Glutamatergic neuron (in vitro differentiated cells): ENCODE measurements around the gene ZNF860. TPM values are rescaled to one million over a fixed set of nuclear protein-coding genes. Genes with fewer than 3 reads are reported as not detected.

ENCODE experiments used
- DNase-seq: peaks from one replicate; pipeline ENCODE4 v3.0.0; 2022
- H3K27ac Mint-ChIP-seq: one replicate; pipeline ENCODE4 v1.8.0; 2020; ENCODE audit warnings: mild to moderate bottlenecking, mixed read lengths, inconsistent platforms; ENCODE audit not compliant: unreplicated experiment
- H3K27me3 Mint-ChIP-seq: one replicate; pipeline ENCODE4 v1.8.0; 2020; ENCODE audit warnings: mild to moderate bottlenecking, moderate library complexity, mixed read lengths, inconsistent platforms; ENCODE audit not compliant: unreplicated experiment
- H3K36me3 Mint-ChIP-seq: one replicate; pipeline ENCODE4 v1.8.0; 2020; ENCODE audit warnings: mild to moderate bottlenecking, mixed read lengths, inconsistent platforms; ENCODE audit not compliant: unreplicated experiment
- H3K4me1 Mint-ChIP-seq: one replicate; pipeline ENCODE4 v1.8.0; 2020; ENCODE audit warnings: mild to moderate bottlenecking, low read depth, mixed read lengths, inconsistent platforms; ENCODE audit not compliant: unreplicated experiment
- H3K4me3 Mint-ChIP-seq: one replicate; pipeline ENCODE4 v1.8.0; 2020; ENCODE audit warnings: mild to moderate bottlenecking, mixed read lengths, inconsistent platforms; ENCODE audit not compliant: unreplicated experiment
- H3K9me3 Mint-ChIP-seq: one replicate; pipeline ENCODE4 v1.8.0; 2020; ENCODE audit warnings: mild to moderate bottlenecking, moderate library complexity, mixed read lengths, inconsistent platforms; ENCODE audit not compliant: unreplicated experiment
- total RNA-seq: library from RNA; stranded (reverse); fragmentation: NEBNext Ultra II Directional; extraction: Animal tissue kit (Norgen Biotek cat#: 25700); gene quantifications from one replicate; pipeline ENCODE4 v1.2.1, GENCODE V29; 2021; ENCODE audit not compliant: unreplicated experiment
- TF ChIP-seq, protein P1 (sequence below): fragments of 200-600 bp; sonication (generic); IDR thresholded peaks from one replicate; pipeline ENCODE4 v1.5.0; 2021; ENCODE audit not compliant: partially characterized antibody, unreplicated experiment

Gene ZNF860
- total RNA-seq, 1 donor from 2014 or later, result not detected

GRCh38 chr3:31953091-31953490 is 28.5 kb upstream of the ZNF860 start:
- H3K4me1 Mint-ChIP-seq, result peaks cover 3% of the 10 kb centered on the region
- peaks cover 20% of the 10 kb centered on the region for H3K36me3 Mint-ChIP-seq
- H3K4me3 Mint-ChIP-seq, result no peak overlapping the region
- no peaks in the 10 kb centered on the region for H3K27me3 Mint-ChIP-seq
- peaks cover 2% of the 10 kb centered on the region for H3K9me3 Mint-ChIP-seq
- DNase-seq, result no peak
- no peak overlapping the region for H3K27ac Mint-ChIP-seq
- TF ChIP-seq, protein P1, sequence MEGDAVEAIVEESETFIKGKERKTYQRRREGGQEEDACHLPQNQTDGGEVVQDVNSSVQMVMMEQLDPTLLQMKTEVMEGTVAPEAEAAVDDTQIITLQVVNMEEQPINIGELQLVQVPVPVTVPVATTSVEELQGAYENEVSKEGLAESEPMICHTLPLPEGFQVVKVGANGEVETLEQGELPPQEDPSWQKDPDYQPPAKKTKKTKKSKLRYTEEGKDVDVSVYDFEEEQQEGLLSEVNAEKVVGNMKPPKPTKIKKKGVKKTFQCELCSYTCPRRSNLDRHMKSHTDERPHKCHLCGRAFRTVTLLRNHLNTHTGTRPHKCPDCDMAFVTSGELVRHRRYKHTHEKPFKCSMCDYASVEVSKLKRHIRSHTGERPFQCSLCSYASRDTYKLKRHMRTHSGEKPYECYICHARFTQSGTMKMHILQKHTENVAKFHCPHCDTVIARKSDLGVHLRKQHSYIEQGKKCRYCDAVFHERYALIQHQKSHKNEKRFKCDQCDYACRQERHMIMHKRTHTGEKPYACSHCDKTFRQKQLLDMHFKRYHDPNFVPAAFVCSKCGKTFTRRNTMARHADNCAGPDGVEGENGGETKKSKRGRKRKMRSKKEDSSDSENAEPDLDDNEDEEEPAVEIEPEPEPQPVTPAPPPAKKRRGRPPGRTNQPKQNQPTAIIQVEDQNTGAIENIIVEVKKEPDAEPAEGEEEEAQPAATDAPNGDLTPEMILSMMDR, result no peak

- H3K4me3 Mint-ChIP-seq, result no peak overlapping the region
- peaks cover 2% of the 10 kb centered on the region for H3K9me3 Mint-ChIP-seq
- H3K27ac Mint-ChIP-seq, result no peak overlapping the region
- H3K36me3 Mint-ChIP-seq, result peaks cover 20% of the 10 kb centered on the region
- DNase-seq, result no peak
- TF ChIP-seq, protein P1, result no peak
- no peaks in the 10 kb centered on the region for H3K27me3 Mint-ChIP-seq
- H3K4me1 Mint-ChIP-seq, result peaks cover 8% of the 10 kb centered on the region
These were observed 27.9 kb upstream of the ZNF860 start for GRCh38 chr3:31953636-31954035.

- TF ChIP-seq, protein P1, result no peak
- DNase-seq, result no peak
- no peak overlapping the region for H3K27ac Mint-ChIP-seq
- no peak overlapping the region for H3K4me3 Mint-ChIP-seq
- no peaks in the 10 kb centered on the region for H3K27me3 Mint-ChIP-seq
- H3K36me3 Mint-ChIP-seq, result peaks cover 18% of the 10 kb centered on the region
- H3K9me3 Mint-ChIP-seq, result peaks cover 3% of the 10 kb centered on the region
- H3K4me1 Mint-ChIP-seq, result peaks cover 28% of the 10 kb centered on the region
These were observed 26.0 kb upstream of the ZNF860 start for GRCh38 chr3:31955581-31955980.

- Mint-ChIP-seq H3K9me3 (peaks cover 2% of the 10 kb centered on the region), H3K36me3 (peaks cover 15% of the 10 kb centered on the region), H3K27me3 (no peaks in the 10 kb centered on the region), H3K4me1 (peaks cover 35% of the 10 kb centered on the region), H3K27ac (no peak overlapping the region), H3K4me3 (no peak overlapping the region)
- TF ChIP-seq, protein P1, result no peak
- DNase-seq, result no peak
These were observed 24.4 kb upstream of the ZNF860 start for GRCh38 chr3:31957106-31957505.

DNA sequence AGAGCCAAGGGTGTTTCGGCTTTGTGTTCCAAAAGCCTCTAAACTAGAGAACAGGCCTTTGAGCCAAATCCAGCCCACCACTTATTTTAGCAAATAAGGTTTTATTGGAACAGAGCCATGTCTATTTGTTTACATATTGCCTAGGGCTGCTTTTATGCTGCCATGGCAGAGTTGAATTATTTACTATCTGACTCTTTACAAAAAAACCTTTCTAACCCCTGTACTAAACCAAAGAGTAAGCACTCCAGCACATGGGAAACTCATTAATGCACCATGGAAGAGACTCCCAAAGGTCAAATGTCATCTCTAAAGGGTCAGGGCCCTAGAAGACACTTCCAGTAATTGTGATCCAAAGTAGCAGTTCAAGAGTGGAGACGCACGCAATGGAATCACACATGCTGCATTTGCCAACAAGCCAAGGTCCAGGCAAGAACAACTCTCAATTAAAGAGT is 22.8 kb upstream of the ZNF860 start:
- TF ChIP-seq, protein P1, result no peak
- Mint-ChIP-seq H3K27ac (no peak overlapping the region), H3K27me3 (peaks cover 1% of the 10 kb centered on the region), H3K4me3 (peak overlapping the region; percentile 42), H3K9me3 (peaks cover 2% of the 10 kb centered on the region), H3K4me1 (peaks cover 35% of the 10 kb centered on the region), H3K36me3 (peaks cover 15% of the 10 kb centered on the region)
- DNase-seq, result no peak
